GM18907 (cell line): ENCODE data around the gene PLCB3.

Source experiments
- ATAC-seq: cut with Tn5 transposase; IDR thresholded peaks from one replicate; pipeline ENCODE4 v1.9.1; 2021; ENCODE audit warnings: mild to moderate bottlenecking, moderate library complexity; ENCODE audit not compliant: unreplicated experiment

The PLCB3 gene

GRCh38 chr11:64220798-64221197 is 30.5 kb upstream of the PLCB3 start:
- ATAC-seq, result no peak

GRCh38 chr11:64222651-64223000 is 28.7 kb upstream of the PLCB3 start:
- ATAC-seq, result no peak

DNA sequence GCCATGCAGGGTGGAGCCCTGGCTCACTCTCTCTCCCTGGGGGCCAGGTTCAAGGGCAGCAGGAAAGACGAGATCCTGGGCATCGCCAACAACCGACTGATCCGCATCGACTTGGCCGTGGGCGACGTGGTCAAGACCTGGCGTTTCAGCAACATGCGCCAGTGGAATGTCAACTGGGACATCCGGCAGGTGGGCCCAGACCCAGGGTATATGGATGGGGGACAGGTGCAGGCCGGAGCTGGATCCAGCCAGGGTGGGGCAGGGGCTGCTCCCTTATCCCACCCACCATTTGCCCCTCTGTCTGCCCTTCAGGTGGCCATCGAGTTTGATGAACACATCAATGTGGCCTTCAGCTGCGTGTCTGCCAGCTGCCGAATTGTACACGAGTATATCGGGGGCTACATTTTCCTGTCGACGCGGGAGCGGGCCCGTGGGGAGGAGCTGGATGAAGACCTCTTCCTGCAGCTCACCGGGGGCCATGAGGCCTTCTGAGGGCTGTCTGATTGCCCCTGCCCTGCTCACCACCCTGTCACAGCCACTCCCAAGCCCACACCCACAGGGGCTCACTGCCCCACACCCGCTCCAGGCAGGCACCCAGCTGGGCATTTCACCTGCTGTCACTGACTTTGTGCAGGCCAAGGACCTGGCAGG is 28.2 kb upstream of the PLCB3 start:
- ATAC-seq, result no peak

DNA sequence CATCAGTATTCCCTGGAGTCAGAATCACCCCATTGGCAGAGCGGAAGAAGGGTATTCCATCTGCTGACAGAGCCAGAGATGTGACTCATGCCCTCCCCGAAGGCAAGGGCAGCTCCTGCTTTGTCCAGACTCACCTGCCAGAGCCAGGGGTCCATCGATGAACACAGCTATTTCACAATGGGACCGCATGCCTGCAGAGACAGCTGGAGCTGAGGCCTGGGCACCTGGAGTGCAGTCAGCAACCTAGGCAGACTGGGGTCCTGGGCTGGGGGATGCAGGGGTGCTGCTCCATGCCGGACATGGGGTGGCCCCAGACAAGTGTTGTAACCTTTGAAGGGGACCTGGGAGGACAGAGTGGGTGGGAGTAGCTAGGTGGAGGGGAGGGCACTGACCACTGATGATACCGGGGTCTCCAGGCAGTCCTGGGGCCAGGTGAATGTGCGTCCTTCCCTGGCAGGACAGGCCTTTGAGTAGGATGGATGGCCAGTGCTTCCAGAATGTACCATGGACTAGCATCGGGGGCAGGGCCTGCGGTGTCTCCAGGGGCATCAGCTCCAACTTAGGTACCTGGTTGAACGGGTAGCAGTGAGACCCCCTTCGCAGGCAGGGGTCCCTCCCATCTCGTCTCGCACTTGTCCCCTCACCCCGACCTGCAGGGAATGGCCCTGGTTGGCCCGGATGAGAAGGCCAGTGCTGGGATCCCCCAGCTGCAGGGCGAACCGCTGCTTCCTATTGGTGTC is 27.0 kb upstream of the PLCB3 start:
- no peak for ATAC-seq

- ATAC-seq, result no peak
Observed at GRCh38 chr11:64224891-64225607, 26.3 kb upstream of the PLCB3 start.

DNA sequence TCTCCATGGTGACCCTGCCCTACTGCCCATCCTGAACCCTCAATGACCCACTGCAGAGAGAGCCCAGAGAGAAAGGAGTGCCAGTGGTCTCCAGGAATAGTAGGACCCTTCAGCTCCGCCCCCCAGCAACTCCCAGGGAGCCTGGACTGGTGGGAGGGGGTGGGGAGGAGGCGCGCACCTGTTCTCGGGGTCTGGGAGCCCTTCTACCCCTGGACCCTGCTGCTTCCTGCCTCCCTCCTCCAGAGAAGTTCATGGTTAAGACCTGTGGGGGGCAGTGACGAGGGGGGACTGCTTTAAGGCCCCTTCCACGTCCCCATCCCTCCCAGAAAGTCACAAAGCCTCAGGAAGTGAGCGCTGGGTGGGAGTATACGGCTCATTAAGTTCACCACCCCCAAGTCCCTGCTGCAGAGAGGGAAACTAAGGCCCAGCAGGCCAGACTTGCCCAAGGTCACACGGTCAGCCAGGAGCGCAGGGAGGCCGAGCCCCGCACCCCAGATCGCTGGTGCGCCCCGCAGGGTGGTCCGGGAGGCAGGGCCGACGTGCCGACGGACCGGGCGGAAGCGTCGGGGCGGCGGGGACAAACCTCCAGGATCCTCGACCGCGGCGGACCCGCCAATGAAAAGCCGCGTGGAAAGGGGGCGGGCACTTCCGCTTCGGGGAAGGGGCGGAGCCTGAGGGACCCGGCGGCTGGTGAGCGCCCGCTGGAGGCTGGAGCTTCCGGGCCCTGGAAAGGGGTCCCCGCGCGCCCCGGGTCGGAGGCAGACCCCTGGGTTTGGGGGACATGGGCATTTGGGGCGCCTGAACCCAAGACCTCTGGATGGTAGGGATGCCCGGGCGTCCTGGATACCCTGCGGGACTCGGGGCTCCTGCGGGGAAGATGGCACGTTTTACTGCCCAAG is 25.5 kb upstream of the PLCB3 start, which contains the start of the genes NUDT22 and TRPT1:
TSS of gene NUDT22 (plus strand) at position 667 of the 899 bp plus-strand sequence. CDS start 379 bp downstream, outside the sequence.
TSS of gene TRPT1 (minus strand) at position 579 of the 899 bp plus-strand sequence. CDS start at position 253, 326 bp downstream.
- peak; percentile 48 for ATAC-seq

DNA sequence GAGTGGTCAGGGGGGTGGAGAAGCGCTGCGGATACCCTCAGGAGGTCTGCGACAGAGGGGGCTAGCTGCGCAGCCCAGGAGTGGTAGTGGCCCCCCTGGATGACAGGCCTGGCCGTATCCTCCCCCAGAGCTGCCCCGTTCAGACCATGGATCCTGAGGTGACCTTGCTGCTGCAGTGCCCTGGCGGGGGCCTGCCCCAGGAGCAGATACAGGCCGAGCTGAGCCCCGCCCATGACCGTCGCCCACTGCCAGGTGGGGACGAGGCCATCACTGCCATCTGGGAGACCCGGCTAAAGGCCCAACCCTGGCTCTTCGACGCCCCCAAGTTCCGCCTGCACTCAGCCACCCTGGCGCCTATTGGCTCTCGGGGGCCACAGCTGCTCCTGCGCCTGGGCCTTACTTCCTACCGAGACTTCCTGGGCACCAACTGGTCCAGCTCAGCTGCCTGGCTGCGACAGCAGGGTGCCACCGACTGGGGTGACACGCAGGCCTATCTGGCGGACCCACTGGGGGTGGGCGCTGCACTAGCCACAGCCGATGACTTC is 24.8 kb upstream of the PLCB3 start:
- no peak for ATAC-seq

GRCh38 chr11:64227405-64227956 is 23.8 kb upstream of the PLCB3 start:
- no peak for ATAC-seq

GRCh38 chr11:64229090-64229743 is 22.1 kb upstream of the PLCB3 start:
- no peak for ATAC-seq

DNA sequence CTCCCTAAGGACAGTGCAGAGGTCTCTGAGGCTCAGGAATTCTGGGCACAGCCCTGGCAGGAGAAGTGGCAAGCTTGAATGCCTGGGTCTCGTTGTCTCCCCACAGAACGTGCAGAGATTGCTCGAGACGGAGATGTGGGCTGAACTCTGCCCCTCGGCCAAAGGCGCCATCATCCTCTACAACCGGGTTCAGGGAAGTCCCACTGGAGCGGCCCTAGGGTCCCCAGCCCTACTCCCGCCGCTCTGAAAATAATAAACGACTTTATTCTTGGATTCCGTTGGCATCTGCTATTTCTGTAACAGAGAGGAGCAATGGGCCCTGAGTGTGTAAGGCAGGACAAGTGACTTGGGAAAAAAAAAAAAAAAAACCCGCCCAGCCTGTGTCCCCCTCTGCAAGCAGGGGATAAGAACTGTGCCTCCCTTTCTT is 21.6 kb upstream of the PLCB3 start:
- ATAC-seq, result no peak

DNA sequence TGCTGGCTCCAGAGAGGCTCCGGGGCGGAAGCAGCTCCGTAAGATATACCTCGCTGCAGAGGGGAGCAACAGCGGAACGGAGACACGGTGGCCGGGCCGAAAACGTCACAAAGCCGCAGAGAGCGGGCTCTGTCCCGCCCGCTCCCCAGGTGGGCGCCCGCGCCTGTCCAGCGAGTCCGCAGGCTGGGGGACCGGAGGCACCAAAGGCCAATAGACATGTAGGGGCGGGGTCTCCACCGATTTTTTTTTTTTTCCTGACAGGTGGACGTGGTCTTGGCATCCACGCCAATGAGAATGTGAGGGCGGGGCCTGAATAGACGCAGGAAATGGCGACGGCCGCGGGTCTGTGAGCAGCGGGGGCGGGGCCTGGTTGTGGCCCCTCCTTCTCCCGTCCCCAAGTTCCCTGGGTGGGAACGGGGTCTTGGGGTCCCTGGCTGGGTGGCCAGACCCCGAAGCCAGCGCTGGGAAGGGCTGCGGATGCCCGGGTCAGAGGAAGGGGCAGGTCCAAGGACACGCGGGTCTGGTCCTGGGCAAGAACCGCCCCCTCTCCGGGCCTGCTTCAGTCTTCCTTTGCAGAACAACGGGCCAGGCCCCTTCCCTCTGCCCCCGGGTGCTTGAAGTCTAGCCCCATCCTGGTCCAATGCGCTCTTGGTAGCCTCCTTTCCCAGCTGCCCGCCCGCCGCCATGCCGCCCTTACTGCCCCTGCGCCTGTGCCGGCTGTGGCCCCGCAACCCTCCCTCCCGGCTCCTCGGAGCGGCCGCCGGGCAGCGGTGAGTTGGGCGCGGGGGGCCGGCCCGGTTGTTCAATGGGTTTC is 21.0 kb upstream of the PLCB3 start, which contains the start of gene DNAJC4:
TSS of gene DNAJC4 (plus strand) at position 378 of the 814 bp plus-strand sequence. CDS start at position 685, 307 bp downstream.
- peak; percentile 48 for ATAC-seq

DNA sequence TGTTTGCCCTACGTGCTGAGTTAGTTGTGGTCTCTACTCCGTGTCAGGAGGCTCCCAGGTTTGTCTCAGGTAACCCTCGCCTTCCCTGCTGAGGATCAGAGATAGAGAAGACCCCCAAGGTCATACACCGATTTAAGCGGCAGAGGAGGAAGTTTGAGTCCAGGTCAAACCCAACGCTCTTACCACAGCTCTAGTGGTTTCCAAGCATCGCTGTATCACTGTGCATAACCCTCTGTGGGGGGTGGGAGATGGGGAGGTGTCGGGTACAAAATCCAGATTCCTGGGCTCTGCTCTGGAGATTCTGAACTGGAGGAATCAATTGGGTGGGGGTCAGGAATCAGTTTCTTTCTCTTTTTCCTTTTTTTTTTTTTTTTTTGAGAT is 20.4 kb upstream of the PLCB3 start:
- ATAC-seq, result no peak

DNA sequence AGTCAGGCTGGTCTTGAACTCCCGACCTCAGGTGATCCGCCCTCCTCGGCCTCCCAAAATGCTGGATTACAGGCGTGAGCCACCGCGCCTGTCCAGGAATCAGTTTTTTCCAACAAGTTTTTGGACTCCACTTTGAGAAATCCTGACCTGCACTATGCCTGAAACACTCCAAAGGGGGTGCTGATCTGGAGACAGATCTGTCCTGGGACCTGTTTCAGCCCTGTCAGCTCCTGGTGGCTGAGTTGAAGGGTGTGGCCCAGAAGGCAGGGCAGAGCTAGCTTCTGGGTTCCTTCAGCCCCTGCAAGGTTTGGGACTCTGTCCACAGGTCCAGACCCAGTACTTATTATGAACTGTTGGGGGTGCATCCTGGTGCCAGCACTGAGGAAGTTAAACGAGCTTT is 19.8 kb upstream of the PLCB3 start:
- no peak for ATAC-seq

DNA sequence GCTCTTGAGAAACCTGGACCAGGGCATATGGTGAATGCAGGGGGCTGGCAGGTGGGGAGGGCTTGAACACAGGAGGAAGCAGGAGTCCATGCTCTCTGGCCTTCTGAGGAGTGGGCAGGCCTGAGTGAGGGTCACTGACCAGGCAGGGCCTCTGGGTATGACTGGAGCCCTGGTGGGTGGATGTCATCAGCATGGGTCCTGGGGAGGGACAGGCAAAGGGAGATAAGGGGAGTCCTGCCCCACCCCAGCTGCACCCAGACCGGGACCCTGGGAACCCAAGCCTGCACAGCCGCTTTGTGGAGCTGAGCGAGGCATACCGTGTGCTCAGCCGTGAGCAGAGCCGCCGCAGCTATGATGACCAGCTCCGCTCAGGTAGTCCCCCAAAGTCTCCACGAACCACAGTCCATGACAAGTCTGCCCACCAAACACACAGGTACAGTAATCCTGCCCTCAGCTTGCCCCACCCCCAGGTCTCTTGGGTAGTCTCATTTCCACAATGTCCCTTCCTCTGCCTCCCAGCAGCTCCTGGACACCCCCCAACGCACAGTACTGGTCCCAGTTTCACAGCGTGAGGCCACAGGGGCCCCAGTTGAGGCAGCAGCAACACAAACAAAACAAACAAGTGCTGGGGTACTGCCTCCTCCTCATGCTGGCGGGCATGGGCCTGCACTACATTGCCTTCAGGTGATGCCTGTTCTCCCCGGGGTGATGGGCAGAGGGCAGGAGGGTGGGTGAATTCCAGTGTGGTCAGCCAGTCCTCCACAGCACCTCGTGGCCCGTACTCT is 19.0 kb upstream of the PLCB3 start:
- no peak for ATAC-seq

DNA sequence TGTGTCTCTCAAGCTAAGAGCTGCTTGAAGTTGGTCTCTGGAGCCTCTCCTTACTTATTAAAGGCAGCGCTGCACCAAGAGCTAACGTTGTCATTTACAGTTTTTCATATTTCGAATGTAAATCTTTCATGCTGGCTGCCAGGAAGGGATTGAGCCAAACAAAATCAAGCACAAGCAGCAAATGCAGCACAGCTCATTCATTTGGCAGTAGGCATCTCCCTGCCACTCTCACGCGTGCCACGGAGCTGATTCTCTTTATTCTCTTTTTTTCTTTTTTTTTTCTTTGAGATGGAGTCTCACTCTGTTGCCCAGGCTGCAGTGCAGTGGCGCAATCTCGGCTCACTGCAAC is 18.4 kb upstream of the PLCB3 start:
- ATAC-seq, result no peak

- ATAC-seq, result peak; percentile 28
Observed at GRCh38 chr11:64233913-64234586, 17.3 kb upstream of the PLCB3 start, which contains the start of gene VEGFB. Gene VEGFB, plus strand, starts transcription at chr11:64234584. Its CDS starts 250 bp downstream, at chr11:64234834.

- ATAC-seq, result peak; percentile 28
Observed at GRCh38 chr11:64234647-64235379, 16.5 kb upstream of the PLCB3 start.
